Measurements from ENCODE around the gene APOL3.
"Not testable (repeated sequence)": the region's sequence is repeated elsewhere in the genome, so short reads cannot be mapped to it uniquely, and the experiment has no call there.

APOL3 gene

GRCh38 chr22:36102995-36103394, 57.6 kb downstream of the APOL3 start:
- no peak for DNase-seq (ENCODE audit: low read depth, low spot score)

GRCh38 chr22:36101756-36102155, 58.8 kb downstream of the APOL3 start:
- no peak for DNase-seq (ENCODE audit: low read depth, low spot score)

- not testable (repeated sequence) for DNase-seq (ENCODE audit: low read depth, low spot score)
Measured at GRCh38 chr22:36100908-36101307, 59.6 kb downstream of the APOL3 start.

DNA sequence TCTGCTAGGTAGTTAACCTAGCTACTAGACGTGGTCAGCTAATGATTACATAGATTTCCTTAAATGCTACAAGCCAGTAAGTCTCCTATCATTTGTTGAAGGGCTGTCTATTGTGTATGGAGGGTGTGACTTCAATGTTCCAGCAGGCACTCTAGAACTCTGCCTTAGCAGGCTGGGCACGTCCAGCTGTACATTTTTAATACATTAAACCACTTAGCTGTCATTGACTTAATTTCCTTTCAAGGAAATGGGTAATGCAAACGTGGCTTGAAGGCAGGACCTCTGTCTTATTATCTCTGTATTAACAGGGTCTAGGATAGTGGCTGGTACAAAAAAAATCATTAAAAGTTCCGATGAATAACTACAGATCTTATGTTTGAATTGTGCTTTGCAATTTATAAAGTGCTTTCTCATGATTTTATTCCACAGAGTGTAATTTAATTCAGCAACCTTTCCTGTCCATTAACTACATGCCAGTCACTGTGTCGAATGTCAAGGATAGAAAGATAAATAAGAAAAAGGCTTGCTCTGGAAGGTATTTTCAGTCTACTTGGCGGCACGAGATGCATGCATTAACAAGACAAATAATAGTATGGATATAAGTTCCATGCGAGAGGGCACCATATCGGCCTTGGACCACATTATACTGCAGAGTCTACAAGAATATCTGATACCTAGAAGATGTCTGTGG, 60.3 kb downstream of the APOL3 start:
- no peak for DNase-seq (ENCODE audit: low read depth, low spot score)

DNA sequence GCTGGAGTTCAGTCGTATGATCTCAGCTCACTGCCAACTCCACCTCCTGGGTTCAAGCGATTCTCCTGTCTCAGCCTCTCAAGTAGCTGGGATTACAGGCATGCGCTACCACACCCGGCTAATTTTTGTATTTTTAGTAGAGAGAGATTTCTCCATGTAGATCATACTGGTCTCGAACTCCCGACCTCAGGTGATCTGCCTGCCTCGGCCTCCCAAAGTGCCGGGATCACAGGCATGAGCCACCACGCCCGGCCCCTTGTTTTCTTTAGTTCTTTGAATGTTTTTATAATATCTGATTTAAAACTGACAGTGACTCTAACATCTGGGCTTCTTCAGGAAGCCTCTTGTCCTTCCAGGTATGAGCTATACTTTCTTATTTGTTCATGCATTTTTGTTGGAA, 61.0 kb downstream of the APOL3 start:
- DNase-seq (ENCODE audit: low read depth, low spot score) = not testable (repeated sequence)

DNA sequence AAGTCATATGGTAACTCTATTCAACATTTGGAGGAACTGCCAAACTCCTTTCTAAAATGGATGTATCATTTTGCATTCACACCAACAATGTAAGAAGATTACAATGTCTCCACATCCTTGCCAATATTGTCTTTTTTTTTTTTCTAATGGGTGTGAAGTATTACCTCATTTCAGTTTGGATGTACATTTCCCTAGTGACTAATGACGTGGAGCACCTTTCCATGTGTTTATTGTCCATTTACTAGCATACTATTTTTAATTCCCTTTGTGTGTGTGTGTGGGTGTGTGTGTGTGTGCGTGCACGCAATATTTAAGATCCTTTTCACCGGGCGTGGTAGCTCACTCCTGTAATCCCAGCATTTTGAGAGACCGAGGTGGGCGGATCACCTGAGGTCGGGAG, 62.7 kb downstream of the APOL3 start:
- DNase-seq (ENCODE audit: low read depth, low spot score) = no peak

DNA sequence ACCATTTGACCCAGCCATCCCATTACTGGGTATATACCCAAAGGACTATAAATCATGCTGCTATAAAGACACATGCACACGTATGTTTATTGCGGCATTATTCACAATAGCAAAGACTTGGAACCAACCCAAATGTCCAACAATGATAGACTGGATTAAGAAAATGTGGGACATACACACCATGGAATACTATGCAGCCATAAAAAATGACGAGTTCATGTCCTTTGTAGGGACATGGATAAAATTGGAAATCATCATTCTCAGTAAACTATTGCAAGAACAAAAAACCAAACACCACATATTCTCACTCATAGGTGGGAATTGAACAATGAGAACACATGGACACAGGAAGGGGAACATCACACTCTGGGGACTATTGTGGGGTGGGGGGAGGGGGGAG, 69.8 kb downstream of the APOL3 start:
- DNase-seq (ENCODE audit: low read depth, low spot score) = not testable (repeated sequence)

Measured in iPS DF 19.7 (cell line).